HG03095 (cell line): ENCODE data around the gene FGFBP1.
"Not testable (repeated sequence)": the region's sequence is repeated elsewhere in the genome, so short reads cannot be mapped to it uniquely, and the experiment has no call there.

ENCODE experiments used
- ATAC-seq: cut with Tn5 transposase; IDR thresholded peaks from one replicate; pipeline ENCODE4 v1.9.1; 2021; ENCODE audit warnings: moderate library complexity; ENCODE audit not compliant: unreplicated experiment

Gene FGFBP1

DNA sequence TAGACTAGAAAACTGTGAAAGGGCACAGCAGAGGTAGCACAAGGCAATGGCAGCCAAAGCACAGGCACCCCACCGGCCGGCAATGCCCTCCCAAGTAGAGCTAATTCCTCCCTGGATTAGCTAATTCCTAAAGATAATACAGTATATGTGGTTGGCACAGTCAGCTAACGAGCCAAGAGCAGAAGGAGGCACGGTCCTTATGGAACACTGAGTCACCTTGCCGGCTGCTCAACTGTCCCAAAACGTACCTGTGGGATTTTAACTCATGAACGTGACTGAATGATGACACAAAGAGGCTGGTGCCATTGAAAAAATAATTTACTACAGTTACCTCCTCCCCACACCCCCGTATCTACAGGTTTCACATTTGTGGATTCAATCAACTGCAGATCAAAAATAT, 9.1 kb upstream of the FGFBP1 start:
- ATAC-seq: no peak

DNA sequence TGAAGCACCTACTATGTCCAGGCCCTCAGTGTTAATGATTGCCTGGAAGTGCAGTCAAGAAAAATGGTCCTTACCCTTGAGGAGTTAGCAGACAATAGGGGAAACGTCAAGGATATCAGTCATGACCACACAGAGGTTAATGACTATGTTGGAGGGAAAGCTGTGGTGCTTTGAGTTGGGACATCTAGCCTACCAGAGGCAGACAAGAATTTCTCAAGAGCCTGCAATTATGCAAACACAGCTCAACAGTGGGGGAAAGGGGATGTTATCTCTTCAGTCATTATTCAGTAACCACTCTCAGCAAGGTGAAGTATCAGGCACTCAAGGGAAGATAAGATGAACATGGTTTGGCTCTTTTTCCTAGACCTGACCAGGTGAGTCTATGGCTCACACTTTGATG, 7.0 kb upstream of the FGFBP1 start:
- no peak for ATAC-seq

DNA sequence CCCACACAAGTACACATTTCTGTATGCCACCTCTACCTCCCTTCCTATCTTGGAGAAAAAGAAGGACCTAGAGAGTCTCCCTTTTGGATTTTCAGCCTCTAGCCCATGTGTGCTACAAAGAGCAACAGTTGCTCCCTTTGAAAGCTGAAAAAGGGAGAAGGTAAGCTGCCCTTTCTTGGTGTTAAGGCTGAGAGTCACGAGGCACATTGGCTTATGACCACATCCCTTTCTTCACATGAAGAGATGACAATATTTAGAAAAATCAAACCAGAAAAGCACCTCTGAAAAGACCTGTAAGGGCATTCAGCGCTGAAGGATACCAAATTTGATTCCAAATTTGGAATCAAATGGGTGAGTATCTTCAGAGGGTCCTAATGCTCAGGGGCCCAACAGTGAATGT, 6.4 kb upstream of the FGFBP1 start:
- no peak for ATAC-seq

DNA sequence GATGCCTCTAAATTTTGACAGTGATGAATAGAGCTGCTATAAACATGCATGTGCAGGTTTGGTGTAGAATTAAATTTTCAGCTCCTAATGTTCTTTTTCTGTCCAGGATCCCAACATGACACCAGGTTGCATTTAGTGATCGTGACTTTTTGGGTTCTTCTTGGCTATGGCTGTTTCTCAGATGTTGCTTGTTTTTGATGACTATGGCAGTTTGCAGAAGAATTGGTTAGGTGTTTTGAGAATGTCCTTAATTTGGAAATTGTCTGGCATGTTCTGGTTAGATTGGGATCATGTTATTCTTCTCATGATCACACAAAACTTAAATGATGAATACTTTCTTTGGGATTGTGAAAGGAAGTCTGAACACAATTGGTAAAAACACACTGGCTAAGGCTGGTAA, 3.7 kb upstream of the FGFBP1 start:
- ATAC-seq: no peak

DNA sequence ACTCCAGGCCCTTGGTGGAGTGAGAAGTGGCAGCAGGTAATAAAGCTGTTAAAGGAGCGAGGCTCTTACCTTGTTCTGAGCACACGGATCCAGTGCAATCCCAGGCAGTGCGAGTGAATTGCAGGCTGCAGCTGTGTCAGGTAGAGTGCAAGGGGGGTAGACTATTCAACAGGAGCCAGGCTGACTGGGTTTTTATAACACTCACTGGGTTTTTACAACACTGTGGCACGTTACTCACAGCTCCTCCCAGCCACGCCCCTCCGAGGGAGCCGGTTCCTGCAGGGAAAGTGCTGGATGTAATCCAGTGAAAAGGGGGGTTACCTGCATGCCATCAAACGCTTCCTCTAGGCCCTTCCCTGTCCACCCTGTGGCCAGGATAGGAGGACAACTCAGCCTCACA, 358 bp downstream of the FGFBP1 start:
- ATAC-seq: no peak

- no peak for ATAC-seq
Observed at GRCh38 chr4:15936495-15936894, 2.0 kb downstream of the FGFBP1 start.

DNA sequence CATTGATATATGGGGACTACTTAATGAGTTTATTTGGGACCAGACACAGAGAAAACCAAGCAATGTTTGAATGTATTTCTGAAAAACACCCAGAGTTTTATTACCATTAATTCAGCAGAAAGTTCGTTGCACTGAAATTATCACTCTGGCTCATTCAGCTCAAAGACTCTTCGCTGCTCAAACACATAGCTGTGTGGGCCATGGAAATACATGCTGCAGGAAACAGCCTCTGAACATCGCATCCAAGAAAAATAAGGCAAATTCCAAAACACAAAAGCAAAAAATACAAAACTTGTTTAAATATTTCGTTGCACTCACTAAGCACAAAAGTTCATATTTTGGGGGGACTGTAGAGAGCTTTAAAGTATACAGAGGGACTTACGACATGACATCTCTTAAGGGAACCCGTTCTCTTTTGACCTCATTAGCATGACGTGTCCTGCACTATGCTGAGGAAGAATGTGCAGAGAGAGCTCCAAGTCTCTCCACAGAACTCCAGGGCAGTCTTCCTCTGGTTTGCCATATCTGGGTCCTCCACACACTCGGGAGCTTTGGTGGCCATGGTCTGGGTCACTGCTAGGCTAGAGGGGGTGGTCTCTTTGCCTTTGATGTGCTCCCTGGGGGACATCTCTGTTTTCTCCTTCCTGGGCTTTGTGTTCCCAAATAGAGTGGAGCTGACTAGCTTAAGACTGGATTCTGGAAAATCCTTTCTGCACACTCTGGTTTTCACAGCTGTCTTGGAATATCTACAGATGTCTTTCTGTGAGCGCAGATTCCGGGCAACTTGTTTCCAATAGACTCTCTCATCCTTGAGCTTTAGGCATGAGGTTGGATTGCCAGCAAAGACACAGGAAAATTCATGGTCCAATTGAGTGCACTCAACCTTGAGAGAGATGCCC, 2.8 kb downstream of the FGFBP1 start:
- ATAC-seq: no peak

GRCh38 chr4:15934259-15934658, 4.3 kb downstream of the FGFBP1 start:
- ATAC-seq: no peak

DNA sequence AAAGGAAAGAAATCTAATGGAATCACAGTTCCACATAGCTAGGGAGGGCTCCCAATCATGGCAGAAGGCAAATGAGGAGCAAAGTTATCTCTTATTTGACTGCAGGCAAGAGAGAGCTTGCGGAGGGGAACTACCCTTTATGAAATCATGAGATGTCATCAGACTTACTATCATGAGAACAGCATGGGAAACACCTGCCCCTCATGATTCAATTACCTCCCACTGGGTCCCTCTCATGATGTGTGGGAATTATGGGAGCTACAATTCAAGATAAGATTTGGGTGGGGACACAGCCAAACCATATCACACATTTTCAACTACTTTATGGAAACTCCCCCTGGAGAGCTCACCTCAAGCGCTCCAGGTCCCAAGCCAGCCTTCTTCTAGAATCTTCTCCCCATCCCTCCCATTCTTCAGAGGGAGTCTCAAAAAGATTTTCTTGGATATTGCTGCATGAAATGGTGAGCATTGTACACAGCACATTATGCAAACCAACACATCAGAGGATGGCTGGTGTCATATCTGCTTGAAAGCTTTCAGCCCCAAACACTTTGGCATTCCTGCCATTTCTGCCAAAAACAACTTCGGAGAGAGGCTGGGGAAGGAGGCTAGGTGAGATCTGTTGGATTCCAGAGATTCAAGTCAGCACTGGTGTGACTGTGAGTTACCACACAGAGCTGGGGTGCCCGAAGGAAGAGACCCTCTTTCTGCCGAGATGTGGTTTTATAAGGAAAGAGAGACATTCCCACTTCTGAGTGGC, 6.9 kb downstream of the FGFBP1 start:
- ATAC-seq: no peak

GRCh38 chr4:15930314-15930713, 8.2 kb downstream of the FGFBP1 start:
- no peak for ATAC-seq

GRCh38 chr4:15929540-15929939, 9.0 kb downstream of the FGFBP1 start:
- ATAC-seq: no peak

DNA sequence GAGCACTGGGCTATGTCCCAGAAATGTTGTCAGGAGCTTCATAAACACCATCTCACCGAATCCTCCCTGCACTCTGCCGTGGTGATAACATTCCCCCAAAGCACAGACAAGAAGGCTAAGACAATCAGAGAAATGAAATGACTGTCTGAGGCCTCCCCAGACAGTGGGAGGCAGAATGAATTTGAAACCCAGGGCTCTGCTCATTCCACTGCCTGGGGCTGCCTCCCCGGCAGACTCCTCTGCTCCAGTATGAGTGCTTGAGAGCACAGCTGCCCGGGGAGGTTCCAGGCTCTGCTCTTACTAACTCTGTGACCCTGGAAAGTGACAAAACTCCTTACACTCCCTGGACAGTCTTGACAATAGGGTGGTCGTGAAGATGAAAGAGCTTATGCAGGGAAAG, 9.7 kb downstream of the FGFBP1 start:
- ATAC-seq: no peak

DNA sequence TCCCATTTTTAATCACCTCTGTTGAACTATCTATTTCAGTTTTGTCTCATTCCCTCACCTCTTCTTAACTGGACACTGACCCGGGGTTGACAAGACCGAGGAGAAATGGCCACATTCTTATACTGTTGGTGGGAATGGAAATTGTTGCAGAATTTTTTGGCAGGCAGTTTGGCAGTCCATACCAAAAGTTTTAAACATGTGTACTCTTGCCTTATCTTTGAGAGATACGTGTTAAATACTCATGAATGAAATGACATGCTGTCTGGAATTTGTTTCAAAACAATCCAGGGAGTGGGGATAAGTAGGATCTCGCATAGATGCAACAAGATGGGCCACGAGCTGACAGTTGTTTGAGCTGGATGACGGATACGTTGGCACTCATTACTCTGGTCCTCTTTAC, 12.1 kb downstream of the FGFBP1 start:
- no peak for ATAC-seq

DNA sequence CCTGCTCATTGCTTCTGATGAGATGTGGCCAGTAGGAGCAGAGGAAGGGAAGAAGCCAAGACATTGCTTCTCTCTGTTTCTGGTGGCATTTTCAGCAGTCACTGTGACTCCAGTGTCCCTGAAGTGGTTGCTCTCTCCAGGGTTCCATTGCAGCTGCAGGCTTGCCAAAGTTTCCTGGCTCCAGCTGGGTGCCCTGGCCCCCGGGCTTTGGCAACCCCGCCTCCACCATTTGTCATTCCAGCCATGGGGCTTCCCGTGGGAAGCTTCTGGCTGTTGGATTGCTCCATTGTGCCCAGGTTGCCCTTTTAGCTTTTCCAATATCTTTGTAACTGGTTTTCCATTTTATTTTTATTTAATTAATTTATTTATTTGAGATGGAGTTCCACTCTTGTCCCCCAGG, 12.7 kb downstream of the FGFBP1 start:
- ATAC-seq: no peak

GRCh38 chr4:15921592-15921932, 17.0 kb downstream of the FGFBP1 start:
- ATAC-seq: no peak

DNA sequence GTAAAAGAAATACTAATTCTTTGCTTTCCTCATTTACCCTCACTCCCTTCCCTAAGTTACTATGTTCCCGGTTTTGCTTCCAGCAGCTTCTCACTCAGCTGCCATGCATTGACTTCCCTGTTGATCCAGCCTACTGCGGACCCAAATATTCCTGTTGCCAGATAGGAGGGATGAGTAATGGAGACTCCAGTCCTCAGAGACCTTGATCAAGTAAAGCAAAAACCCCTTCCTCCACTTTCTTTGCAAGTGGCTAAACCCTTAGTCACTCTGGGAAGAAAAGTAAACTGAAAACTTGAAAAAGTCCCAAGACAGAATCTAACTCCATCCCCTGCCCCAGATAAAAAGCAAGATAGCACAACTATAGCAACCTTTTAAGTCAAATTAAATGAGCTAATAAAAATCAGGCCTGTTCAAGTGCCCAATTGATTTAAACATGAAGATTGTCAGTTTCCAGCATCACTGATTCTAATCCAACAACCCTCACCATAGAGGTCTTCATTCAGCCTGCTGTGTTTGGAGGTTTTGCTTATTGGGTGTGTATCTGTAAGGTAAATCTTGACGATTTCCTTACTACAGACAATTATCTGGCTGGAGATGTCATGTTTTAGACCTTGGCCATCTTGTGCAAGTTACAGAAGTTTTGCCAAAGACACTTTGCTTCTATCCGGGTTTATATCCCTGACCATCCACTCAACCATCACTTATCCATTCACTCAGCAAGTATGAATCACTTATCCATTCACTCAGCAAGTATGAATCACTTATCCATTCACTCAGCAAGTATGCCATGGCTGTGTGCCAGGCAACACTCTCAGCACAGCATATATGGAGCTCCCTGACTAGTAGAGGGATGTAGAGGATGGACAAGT, 17.6 kb downstream of the FGFBP1 start:
- ATAC-seq: no peak

- ATAC-seq: no peak
Observed at GRCh38 chr4:15918484-15919129, 19.9 kb downstream of the FGFBP1 start.

DNA sequence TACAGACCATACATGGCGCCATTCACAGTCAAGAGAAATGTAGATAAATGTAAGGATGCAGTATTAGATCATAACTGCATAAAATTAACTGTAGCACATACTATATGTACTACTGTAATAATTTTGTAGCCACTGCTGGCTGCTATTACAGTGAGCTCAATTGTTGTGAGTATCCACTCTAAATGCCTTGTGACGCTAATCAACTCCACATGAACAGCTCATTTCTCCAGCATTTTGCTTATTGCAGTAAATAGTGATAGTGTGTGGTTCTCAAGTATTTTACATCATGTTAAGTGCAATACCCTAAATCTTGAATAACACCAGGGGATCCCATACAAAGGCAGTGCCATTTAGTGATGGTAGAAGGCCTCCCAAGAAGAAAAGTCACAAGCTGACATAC, 21.2 kb downstream of the FGFBP1 start:
- no peak for ATAC-seq

DNA sequence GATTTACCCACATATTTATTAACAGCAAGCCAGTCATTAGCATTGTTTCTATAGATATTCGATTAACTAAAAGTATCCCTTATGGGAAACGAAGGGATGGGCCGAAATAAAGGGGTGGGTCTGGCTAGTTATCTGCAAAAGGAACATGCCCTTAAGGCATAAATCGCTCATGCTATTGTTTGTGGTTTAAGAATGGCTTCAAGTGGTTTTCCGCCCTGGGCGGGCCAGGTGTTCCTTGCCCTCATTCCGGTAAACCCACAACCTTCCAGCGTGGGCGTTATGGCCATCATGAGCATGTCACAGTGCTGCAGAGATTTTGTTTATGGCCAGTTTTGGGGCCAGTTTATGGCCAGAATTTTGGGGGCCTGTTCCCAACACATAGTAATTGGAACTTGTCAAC, 22.2 kb downstream of the FGFBP1 start:
- not testable (repeated sequence) for ATAC-seq

GRCh38 chr4:15914736-15915135, 23.8 kb downstream of the FGFBP1 start:
- no peak for ATAC-seq

GRCh38 chr4:15914291-15914690, 24.2 kb downstream of the FGFBP1 start:
- no peak for ATAC-seq
